Ovary (tissue), 3 donors: ENCODE results near the gene NUDT7.

Experiments
- CTCF ChIP-seq, 3 donors: fragments of 450-650 bp in 2 of 3; fragments of 200-600 bp in 1 of 3; IDR thresholded peaks; one replicate each; pipeline versions ENCODE4 v1.5.1 to v1.8.0; 2016 to 2022; ENCODE audit warnings: antibody characterized with exemption in 3 of 3, mild to moderate bottlenecking in 1 of 3
- POLR2A ChIP-seq: fragments of 450-650 bp; IDR thresholded peaks from one replicate; pipeline ENCODE4 v1.6.1; 2017; ENCODE audit warnings: antibody characterized with exemption, mild to moderate bottlenecking, moderate library complexity
- donor health status: DM: no; HTN: no; CAD: no.

- TF ChIP-seq CTCF (IDR thresholded peaks at IDR 0.05) (no peak), POLR2A (no peak)
These were observed 32.3 kb upstream of the NUDT7 start for GRCh38 chr16:77689971-77690370.
